IMR-90 (cell line): Measurements from ENCODE around the gene JMJD6.

Source experiments
- CEBPB ChIP-seq: IDR thresholded peaks from 2 replicates; pipeline ENCODE4 v1.6.1; 2012; ENCODE audit warnings: low read depth, low read length, improper control_type of control experiment
- MAFK ChIP-seq: IDR thresholded peaks from 2 replicates; pipeline ENCODE4 v1.6.1; 2012; ENCODE audit warnings: low read depth, low read length, improper control_type of control experiment
- MAZ ChIP-seq: IDR thresholded peaks from 2 replicates; pipeline ENCODE4 v1.6.1; 2012; ENCODE audit warnings: low read depth, mild to moderate bottlenecking, low read length, improper control_type of control experiment, moderate library complexity, borderline replicate concordance
- MXI1 ChIP-seq: IDR thresholded peaks from 2 replicates; pipeline ENCODE4 v1.6.1; 2012; ENCODE audit warnings: low read depth, mild to moderate bottlenecking, low read length, moderate library complexity, borderline replicate concordance
- POLR2A ChIP-seq: IDR thresholded peaks from 2 replicates; pipeline ENCODE4 v1.6.1; 2012; ENCODE audit warnings: mild to moderate bottlenecking, low read depth, low read length
- RAD21 ChIP-seq: IDR thresholded peaks from 2 replicates; pipeline ENCODE4 v1.6.1; 2012; ENCODE audit warnings: low read length, improper control_type of control experiment
- RFX5 ChIP-seq: IDR thresholded peaks from 2 replicates; pipeline ENCODE4 v1.8.0; 2012; ENCODE audit warnings: low read depth, mild to moderate bottlenecking, low read length, moderate library complexity
- SMC3 ChIP-seq: fragments of 150-350 bp; IDR thresholded peaks from 2 replicates; pipeline ENCODE4 v1.6.1; 2016; ENCODE audit warnings: low read depth, mild to moderate bottlenecking, antibody characterized with exemption, low read length, moderate library complexity
- TF ChIP-seq, protein P1 (sequence below): conservative IDR thresholded peaks from 2 replicates; pipeline ENCODE4 v1.5.1; 2012; ENCODE audit warnings: mild to moderate bottlenecking, low read depth, low read length, improper control_type of control experiment

DNA sequence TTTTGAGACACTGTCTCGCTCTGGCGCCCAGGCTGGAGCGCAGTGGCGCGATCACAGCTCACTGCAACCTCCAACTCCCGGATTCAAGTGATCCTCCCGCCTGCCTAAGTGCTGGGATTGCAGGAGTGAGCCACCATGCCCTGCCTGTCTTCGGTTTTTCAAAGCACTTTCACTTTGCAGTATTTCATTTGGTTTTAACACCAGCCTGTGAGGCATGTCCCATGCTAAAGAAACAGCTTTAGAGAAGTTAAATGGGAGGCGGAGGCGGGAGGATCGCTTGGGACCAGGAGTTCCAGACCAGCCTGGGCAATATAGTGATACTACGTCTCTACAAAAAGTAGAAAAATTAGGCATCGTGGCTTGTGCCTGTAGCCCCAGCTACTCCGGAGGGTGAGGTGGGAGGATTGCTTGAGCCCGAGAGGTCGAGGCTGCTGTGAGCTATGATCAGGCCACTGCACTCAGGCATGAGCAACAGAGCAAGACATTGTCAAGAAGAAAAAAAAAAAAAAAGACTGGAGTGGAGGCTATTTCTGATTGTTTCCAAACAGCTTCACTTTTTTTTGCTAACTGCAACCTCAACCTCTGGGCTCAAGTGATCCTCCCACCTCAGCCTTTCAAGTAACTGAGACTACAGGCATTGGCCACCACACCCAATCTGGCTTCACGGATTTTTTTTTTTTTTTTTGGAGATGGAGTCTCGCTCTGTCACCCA lies 1.5 kb upstream of the JMJD6 start:
- TF ChIP-seq, protein P1, sequence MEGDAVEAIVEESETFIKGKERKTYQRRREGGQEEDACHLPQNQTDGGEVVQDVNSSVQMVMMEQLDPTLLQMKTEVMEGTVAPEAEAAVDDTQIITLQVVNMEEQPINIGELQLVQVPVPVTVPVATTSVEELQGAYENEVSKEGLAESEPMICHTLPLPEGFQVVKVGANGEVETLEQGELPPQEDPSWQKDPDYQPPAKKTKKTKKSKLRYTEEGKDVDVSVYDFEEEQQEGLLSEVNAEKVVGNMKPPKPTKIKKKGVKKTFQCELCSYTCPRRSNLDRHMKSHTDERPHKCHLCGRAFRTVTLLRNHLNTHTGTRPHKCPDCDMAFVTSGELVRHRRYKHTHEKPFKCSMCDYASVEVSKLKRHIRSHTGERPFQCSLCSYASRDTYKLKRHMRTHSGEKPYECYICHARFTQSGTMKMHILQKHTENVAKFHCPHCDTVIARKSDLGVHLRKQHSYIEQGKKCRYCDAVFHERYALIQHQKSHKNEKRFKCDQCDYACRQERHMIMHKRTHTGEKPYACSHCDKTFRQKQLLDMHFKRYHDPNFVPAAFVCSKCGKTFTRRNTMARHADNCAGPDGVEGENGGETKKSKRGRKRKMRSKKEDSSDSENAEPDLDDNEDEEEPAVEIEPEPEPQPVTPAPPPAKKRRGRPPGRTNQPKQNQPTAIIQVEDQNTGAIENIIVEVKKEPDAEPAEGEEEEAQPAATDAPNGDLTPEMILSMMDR, result no peak
- no peak for TF ChIP-seq POLR2A
- no peak for TF ChIP-seq RAD21
- TF ChIP-seq MAFK, result no peak
- TF ChIP-seq CEBPB, result no peak
- TF ChIP-seq MAZ, result no peak
- TF ChIP-seq RFX5, result no peak
- TF ChIP-seq SMC3, result no peak
- TF ChIP-seq MXI1, result no peak
